ENCODE measurements around the gene FIBCD1.
"Not testable (repeated sequence)": the region's sequence is repeated elsewhere in the genome, so short reads cannot be mapped to it uniquely, and the experiment has no call there.

FIBCD1 gene

DNA sequence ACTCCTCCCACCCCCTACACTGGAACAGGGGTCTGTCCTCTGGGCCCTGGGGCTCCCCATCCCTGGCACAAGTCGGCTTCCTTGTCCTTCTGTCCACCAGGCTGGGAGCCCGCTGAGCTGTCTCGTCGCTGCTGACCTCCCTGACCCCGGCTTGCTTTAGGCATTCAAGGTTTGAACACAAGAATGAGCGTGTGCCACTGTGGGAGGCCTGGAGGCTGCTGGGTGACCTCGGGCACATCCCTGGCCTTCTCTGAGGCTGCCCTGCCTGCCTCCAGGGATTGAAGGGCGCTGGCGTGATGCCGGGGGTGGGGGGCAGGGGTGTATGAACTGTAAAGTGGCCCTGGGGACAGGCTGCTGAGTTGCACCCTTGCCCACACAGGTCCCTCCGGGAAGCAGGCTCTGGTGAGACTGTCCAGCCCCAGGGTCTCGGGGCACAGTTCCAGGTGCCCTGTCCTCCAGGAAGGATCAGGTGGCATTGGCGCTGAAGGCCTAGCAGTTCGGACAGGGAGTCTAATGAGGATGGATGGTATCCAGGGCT, 18.2 kb downstream of the FIBCD1 start:
- no peak for FAIRE-seq

GRCh38 chr9:130920233-130920632, 18.8 kb downstream of the FIBCD1 start:
- no peak for FAIRE-seq

DNA sequence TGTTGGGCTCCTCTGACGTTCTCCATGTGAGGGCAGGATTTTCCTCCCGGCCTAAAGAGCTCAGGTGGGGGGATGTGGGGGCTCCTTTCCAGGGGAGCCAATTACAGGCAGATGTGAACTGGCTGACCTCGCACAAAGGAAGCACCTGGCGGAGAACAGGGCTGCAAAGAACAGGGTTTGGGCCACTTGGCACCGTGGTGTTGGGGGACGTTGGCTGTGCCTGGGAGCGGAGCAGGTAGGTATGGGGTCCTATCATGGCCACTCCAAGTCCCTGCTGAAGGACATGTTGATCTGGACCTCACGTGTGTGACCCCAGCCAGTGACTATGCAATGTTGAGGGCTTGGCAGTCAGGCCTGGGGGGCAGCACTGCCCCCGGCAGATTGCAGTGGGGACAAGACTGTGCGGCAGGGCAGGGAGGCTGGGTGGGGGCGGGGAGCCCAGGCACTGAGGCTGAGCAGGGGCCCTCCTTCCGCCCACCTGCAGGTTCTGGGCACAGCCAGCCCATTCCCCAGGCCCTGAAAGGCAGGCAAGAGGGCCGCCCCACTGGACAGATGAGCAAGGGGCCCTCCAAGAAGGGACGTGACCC, 19.4 kb downstream of the FIBCD1 start:
- no peak for FAIRE-seq

GRCh38 chr9:130918826-130919558, 20.1 kb downstream of the FIBCD1 start:
- FAIRE-seq = no peak

- FAIRE-seq = no peak
Measured at GRCh38 chr9:130918101-130918825, 20.8 kb downstream of the FIBCD1 start.

DNA sequence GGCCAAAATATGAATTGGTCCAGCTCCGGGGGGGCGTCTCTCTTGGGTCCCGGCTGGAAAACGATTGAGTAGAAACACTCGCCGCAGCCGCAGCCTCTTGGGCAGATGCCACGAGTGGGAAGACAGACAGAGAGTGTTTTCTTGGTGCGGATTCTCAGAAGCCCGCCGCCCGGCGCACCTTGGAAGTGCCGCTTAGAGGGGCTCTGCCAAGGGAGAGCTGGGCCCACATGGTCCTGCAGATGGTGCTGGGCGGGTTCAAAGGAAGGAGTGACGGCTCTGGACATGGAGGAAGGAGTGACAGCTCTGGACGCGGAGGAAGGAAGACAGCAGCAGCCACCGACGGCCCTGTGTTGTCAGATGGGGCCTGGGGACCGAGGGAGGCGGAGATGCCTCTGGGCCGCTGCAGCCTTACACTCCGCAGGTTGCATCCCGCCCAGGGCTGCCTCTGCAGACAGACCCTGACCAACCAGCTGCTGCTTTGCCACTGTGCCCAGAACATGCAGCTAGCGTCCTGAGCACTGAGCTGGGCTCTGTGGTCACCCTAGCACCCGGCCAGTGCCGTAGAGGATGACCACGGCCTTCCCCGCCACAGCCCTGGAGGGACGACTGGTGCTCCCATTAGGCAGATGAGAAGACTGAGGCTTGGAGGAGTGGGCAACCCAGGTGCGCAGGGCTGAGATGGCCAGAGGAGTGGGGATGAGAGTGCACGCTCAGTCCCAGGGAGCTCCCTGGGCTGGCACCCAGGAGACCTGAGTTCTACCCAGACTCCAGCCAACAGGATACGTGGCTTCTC, 21.7 kb downstream of the FIBCD1 start:
- no peak for FAIRE-seq

GRCh38 chr9:130915096-130915447, 24.0 kb downstream of the FIBCD1 start:
- FAIRE-seq = no peak

GRCh38 chr9:130914417-130915095, 24.5 kb downstream of the FIBCD1 start:
- FAIRE-seq = no peak

DNA sequence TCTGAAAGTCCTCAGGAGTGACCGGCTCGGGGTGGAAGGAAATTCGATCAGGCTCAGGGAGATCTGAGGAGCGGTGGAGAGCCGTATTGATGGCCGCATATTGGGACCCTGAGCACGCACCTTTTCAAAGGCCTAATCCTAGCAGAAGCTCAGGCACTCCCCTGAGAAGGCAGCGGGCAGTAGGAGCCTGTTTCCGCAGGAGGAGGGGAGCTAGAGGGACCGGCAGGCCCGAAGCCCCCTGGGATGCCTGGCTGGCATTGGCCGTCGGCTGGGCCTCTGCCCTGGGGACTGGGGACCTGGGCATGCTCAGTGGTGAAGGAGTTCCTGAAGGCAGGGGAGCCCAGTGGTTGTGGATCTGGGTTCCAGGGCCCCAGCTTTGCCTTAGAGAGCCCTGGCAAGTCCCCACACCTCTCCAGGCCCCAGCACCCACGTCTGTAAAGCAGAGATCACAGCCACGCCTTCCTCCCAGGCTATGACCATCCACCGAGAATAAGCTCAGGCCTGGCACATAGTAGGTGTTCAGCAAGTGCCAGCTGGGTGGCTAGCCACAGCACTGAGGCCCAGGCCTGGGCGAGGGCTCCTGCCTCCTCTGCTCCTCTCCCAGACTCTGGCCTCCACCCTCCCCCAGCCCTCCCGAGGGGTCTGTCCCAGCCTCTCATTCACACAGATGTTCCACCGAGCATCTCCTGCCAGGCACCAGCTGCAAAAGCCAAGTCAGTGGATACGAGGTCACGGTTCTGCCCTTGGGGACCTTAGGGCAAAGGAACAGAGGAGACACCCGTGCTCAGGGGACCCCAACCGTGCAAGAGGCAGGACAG, 25.2 kb downstream of the FIBCD1 start:
- no peak for FAIRE-seq

DNA sequence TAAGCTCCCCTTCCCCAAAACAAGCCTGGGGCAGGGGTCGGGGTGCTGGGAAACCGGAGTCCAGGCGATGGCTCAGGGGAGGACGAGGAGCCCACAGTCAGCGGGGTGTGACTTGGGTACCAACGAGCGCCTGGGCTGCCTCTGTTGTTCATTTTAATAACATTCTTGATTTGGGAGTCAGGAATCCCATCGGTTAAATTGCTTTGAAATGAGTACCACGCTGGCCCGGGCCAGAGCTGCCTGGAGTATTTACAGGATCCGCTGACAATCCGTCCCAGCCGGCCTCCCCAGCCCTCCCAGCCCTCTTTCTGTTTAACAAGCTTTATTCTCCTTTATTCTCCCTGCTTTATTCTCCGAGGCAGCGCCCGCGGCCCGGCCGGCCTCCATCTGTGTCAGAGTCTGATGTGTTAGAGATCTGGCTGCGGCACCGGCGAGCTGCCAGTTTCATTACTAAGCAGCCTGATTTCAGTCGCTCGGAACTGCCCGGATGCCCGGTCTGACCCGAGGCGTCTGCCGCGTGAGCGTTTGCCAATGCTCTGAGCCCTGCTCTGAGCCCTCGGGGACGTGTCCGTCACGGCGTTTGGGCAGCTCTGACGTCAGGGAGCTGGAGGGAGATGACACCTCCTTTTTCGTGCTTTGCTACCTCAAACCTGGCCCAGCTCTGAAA, 26.0 kb downstream of the FIBCD1 start:
- FAIRE-seq = no peak

GRCh38 chr9:130911254-130912049, 27.6 kb downstream of the FIBCD1 start:
- no peak for FAIRE-seq

- FAIRE-seq = not testable (repeated sequence)
Measured at GRCh38 chr9:130910670-130911069, 28.4 kb downstream of the FIBCD1 start.

- FAIRE-seq = not testable (repeated sequence)
Measured at GRCh38 chr9:130910041-130910440, 29.0 kb downstream of the FIBCD1 start.

DNA sequence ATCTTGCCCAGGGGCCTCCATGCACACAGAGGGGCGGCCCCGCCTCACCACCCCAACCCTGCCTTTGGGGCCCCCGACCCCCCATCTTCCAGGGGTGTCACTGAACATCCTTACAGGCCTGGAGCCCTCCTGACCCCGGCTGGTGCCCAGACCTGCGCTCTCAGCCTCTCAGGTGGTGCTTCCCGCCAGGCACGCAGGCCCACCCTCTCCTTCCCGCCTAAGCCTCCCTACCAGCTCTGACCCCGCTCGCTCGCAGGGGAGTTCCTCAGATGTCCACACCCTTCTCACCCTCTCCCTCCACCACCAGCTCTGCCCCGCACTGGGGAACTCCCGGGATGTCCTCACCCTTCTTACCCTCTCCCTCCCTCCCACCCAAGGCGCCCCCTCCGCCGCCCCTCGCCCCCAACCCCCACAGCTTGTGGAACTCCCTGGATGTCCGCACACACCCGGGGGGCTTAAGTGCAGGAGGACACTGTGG, 30.1 kb downstream of the FIBCD1 start:
- FAIRE-seq = no peak

- FAIRE-seq = no peak
Measured at GRCh38 chr9:130908146-130908877, 30.7 kb downstream of the FIBCD1 start.

GRCh38 chr9:130906735-130907416, 32.2 kb downstream of the FIBCD1 start:
- no peak for FAIRE-seq

DNA sequence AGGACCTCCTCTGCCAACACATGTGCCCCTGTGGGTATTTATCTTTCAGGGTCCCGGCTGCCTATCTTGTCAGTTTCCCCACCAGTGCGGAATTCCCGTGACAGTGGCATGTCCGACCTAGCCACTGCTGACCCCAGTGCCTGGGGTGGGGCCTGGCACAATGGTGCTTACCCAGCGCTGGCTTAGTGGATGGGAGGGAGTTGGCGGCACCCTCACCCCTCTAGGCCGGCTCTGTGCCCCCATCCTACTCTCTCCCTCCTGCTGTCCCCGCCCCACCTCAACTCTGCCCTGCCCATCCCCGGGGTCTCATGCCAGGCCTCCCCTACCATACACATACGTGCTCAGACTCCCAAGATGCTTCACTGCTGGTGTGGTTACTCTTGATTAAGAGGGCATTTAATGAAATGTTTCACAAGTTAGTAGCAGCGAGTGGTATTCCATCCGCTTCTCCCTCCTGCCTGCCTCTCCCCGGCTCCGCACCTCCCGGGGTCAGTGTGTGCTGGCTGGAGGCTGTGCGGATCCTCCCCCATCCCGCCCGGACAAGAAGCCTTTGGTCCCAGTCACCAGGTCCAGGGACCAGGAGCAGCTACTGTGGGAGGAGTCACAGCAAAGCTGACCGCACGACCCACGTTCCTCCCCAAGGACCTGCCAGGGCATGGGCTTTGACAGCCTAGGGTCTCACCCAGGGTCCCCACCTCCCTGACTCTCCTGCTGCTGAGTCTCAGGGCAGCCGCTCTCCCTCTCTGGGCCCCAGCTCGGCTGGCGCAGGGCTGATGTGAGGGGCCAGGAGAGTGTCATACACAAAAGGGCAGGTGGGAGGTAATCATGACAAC, 32.9 kb downstream of the FIBCD1 start:
- FAIRE-seq = no peak

Measured in colon (tissue), 2 donors.